GM12864 (cell line): Measurements from ENCODE around the gene P2RY6.

ENCODE experiments used
- DNase-seq: peaks from one replicate; pipeline ENCODE4 v3.0.0-alpha.2; 2011; ENCODE audit warnings: low read depth
- H3K4me3 ChIP-seq: 2 replicates; pipeline ENCODE4 v1.5.1; 2011; ENCODE audit warnings: mild to moderate bottlenecking, low read depth, low read length, control low read depth
- TF ChIP-seq, protein P1 (sequence below): IDR thresholded peaks from 2 replicates; pipeline ENCODE4 v1.5.1; 2011; ENCODE audit warnings: low read depth, mild to moderate bottlenecking, moderate library complexity, low read length, control low read depth, inconsistent platforms; ENCODE audit errors: missing control alignments

P2RY6 gene

DNA sequence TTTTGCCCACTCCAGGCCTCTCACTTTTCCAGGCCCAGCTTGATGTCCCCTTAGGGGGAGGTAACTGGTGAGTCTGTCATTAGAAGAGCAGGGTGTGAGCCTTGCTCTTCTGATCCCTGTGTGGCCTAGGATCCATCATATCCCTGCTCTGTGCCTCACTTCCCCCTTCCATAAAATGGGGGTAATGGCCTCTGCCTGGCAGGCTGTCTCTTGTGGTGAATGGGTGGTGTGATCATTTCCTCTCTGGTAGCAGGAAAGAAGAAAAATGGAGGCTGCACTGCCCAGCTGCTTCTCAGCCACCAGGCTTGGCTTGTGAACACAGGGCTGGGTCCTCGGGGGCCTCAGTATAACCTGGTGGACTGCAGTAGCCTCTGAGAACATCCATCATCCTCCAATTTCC, 41.5 kb downstream of the P2RY6 start:
- no peak overlapping the region for H3K4me3 ChIP-seq
- TF ChIP-seq, protein P1, sequence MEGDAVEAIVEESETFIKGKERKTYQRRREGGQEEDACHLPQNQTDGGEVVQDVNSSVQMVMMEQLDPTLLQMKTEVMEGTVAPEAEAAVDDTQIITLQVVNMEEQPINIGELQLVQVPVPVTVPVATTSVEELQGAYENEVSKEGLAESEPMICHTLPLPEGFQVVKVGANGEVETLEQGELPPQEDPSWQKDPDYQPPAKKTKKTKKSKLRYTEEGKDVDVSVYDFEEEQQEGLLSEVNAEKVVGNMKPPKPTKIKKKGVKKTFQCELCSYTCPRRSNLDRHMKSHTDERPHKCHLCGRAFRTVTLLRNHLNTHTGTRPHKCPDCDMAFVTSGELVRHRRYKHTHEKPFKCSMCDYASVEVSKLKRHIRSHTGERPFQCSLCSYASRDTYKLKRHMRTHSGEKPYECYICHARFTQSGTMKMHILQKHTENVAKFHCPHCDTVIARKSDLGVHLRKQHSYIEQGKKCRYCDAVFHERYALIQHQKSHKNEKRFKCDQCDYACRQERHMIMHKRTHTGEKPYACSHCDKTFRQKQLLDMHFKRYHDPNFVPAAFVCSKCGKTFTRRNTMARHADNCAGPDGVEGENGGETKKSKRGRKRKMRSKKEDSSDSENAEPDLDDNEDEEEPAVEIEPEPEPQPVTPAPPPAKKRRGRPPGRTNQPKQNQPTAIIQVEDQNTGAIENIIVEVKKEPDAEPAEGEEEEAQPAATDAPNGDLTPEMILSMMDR, result no peak
- no peak for DNase-seq

DNA sequence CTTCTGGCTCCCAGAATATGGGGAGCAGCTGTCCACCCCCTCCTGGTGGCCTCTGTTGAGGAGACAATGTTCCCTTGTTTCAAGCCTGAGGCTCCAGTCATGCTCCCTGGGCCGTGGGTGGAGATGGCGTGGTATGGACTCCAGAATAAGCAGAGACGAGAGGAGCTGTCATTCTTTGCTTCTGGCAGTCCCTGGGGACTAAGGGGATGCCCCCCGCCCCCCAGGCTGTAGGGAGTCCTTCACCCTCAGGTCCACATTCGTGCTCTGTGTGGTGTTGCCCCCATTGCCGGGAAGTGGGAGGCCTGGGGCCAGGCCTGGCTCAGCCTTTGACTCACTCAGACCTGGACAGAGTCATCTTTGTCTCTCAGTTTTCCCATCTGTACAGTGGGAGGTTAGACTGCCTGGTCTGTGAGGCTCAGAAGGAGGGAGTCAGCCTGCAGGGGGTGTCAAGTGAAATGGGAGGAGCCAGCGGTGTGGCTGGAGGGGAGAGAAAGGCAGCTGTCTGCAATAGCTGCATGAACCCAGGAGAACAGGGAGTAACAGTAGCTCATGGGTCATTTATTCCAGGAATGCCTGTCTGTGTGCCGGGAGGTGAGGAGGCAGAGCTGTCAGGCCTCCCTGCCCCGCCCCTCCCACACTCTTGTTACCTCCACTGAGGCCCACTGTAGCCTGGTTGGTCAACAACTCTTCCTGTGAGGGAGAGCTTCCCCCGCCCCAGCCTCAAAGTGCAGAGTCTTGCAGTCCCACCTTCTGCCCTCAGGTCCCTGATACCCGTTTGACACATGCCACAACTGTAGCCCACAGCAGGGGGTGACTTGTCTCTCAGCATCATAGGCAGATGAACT, 42.2 kb downstream of the P2RY6 start:
- DNase-seq, result no peak
- TF ChIP-seq, protein P1, result peak; percentile 7
- no peak overlapping the region for H3K4me3 ChIP-seq

DNA sequence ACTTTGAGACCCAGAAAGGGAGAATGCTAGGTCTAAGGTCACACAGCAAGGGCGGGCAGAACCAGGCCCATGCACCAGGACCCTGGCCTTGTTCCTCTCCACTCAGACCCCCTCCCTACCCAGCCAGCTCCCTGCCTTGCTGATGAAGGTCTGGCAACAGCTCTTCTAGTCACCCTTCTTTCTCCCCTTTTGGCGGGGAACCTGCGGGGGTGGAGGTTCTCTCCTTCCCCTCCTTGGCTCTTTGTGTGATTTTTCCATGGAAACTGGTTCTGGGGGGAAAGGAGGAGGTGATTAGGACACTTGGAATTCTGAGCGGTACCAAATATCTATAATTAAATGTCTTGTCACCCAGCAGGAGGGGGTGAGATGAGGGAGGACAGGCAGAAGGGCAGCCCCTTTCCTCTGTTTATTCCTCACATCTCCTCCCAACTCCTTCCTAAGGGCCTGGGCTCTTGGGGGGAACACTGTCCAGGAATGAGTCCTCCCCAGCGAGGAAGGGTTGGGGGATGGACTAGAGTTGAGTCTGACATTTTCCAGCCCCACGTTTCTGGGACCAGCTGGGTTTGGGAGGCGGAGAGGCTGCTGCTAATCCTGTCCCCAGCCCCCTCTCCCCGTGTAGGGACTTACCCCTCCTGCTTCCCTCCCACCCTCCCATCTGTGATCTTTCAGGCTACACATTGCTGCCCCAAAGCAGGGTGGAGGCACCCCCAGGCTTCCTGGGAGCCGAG, 43.3 kb downstream of the P2RY6 start:
- no peak overlapping the region for H3K4me3 ChIP-seq
- TF ChIP-seq, protein P1, result no peak
- DNase-seq, result no peak

DNA sequence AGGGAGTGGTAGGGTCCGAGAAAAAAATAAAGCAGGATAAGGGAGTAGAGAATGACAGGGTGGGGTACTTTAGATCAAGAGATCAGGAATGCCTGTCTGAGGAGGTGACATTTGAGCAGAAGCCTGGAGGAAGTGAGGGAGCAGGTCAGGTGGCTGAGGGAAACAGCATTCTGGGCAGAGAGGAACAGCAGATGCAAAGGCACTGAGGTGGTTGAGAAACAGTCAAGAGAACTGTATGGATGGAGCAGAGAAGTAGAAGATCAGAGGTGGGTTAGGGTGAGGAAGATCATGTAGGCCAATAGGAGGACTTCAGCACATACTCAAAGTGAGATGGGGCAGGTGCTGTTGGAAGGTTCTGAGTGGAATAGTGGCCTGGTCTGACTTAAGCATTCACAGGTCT, 44.3 kb downstream of the P2RY6 start:
- TF ChIP-seq, protein P1, result no peak
- no peak for DNase-seq
- H3K4me3 ChIP-seq, result no peak overlapping the region

DNA sequence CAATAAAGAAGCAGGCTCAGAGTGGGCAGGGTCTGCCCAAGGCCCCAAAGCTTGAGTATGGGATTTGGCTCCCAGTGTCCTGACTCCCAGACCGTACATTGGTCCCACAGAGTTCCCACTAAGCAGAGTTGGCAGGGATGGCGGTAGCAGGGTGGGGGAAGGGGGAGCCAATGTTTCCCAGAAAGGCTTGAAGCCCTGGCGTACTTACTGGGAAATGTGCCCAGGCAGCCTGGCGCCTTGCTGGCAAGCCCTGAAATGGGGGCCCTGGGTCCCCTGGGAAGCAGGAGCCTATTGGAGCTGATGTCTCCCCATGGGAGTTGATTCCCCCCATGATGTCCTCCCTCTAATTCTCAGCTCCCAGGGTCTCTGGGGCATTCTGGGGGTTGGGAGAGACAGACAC, 45.2 kb downstream of the P2RY6 start:
- TF ChIP-seq, protein P1, result no peak
- H3K4me3 ChIP-seq, result no peak overlapping the region
- no peak for DNase-seq

DNA sequence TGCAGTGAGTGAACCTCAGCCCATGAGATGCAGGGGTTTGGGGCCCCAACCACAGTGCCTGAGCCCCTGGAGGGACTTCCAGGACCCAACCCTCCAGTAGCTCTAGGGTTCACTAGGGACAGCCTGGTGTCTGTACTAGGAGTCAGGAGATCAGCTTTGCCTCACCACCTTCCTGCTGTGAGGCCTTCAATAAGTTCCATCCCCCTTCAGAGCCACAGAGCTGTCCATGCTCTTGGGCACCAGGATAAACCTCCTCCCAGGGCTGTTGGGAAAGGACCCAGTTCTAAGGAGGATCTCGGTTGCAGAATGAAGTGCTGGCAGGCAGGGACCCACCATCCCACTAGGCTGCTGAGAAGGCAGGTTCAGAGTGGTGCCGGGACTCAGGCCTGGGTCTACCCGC, 45.7 kb downstream of the P2RY6 start:
- H3K4me3 ChIP-seq, result no peak overlapping the region
- TF ChIP-seq, protein P1, result no peak
- DNase-seq, result no peak
